CD4-positive, alpha-beta memory T cell (primary cell): ENCODE data around the gene ATIC. TPM values are rescaled to one million over a fixed set of nuclear protein-coding genes. Genes with fewer than 3 reads are reported as not detected.

Experiments
- CTCF ChIA-PET: fragments of 350-600 bp; sonication (Branson Sonifier 250); formaldehyde crosslinking; loops from one replicate; lab custom pipeline; 2021; ENCODE audit warnings: inconsistent platforms; ENCODE audit not compliant: partially characterized antibody; lab: Charles Lee
- POLR2A ChIA-PET: fragments of 350-600 bp; sonication (Branson Sonifier 250); formaldehyde crosslinking; loops from one replicate; lab custom pipeline; 2021; ENCODE audit not compliant: partially characterized antibody; lab: Charles Lee
- DNase-seq, 5 donors: peaks; one replicate each; pipeline versions ENCODE4 v3.0.0 to v3.0.0-alpha.2; 2020 to 2022; ENCODE audit warnings: mixed read lengths in 1 of 5
- H3K27ac ChIP-seq: one replicate; pipeline ENCODE4 v1.7.0; 2013; ENCODE audit warnings: low read depth, low read length
- H3K27me3 ChIP-seq: 2 replicates; pipeline ENCODE4 v1.7.0; 2013; ENCODE audit warnings: mild to moderate bottlenecking, low read length, moderate library complexity; ENCODE audit not compliant: insufficient read depth
- H3K36me3 ChIP-seq: 2 replicates; pipeline ENCODE4 v1.7.0; 2013; ENCODE audit warnings: mild to moderate bottlenecking, low read length, moderate library complexity; ENCODE audit not compliant: insufficient read depth
- H3K4me1 ChIP-seq: 2 replicates; pipeline ENCODE4 v1.7.0; 2013; ENCODE audit warnings: mild to moderate bottlenecking, low read length, moderate library complexity; ENCODE audit not compliant: insufficient read depth
- H3K4me3 ChIP-seq, 2 donors: one replicate each; pipeline ENCODE4 v1.7.0; 2013; ENCODE audit warnings: low read length in 2 of 2, mild to moderate bottlenecking in 1 of 2
- H3K9me3 ChIP-seq, 2 donors: one replicate each; pipeline ENCODE4 v1.7.0; 2013; ENCODE audit warnings: low read length in 2 of 2, control low read depth in 1 of 2; ENCODE audit not compliant: control insufficient read depth in 1 of 2
- H3K27ac Mint-ChIP-seq, 7 donors: one replicate each; pipeline ENCODE4 v1.8.0; 2020 to 2021; ENCODE audit warnings: mixed read lengths in 7 of 7, mild to moderate bottlenecking in 6 of 7, inconsistent platforms in 3 of 7, moderate library complexity in 3 of 7
- H3K27me3 Mint-ChIP-seq, 2 donors: one replicate each; pipeline ENCODE4 v1.8.0; 2020 to 2021; ENCODE audit warnings: mixed read lengths in 2 of 2
- H3K36me3 Mint-ChIP-seq, 2 donors: one replicate each; pipeline ENCODE4 v1.8.0; 2020 to 2021; ENCODE audit warnings: mixed read lengths in 2 of 2, inconsistent platforms in 1 of 2, mild to moderate bottlenecking in 1 of 2
- H3K4me1 Mint-ChIP-seq, 4 donors: one replicate each; pipeline ENCODE4 v1.8.0; 2020 to 2021; ENCODE audit warnings: mixed read lengths in 4 of 4, mild to moderate bottlenecking in 1 of 4
- H3K4me3 Mint-ChIP-seq, 8 donors: one replicate each; pipeline ENCODE4 v1.8.0; 2020 to 2021; ENCODE audit warnings: mixed read lengths in 8 of 8, mild to moderate bottlenecking in 7 of 8, moderate library complexity in 6 of 8, inconsistent platforms in 3 of 8
- H3K9me3 Mint-ChIP-seq, 8 donors: one replicate each; pipeline ENCODE4 v1.8.0; 2020 to 2021; ENCODE audit warnings: mixed read lengths in 8 of 8, mild to moderate bottlenecking in 5 of 8, inconsistent platforms in 3 of 8, moderate library complexity in 1 of 8
- intact Hi-C: fragments of 100-400 bp; cut with micrococcal nuclease; formaldehyde crosslinking; loops from one replicate; pipeline ENCODE4 v1.15.1; 2023
- polyA plus RNA-seq, 2 donors: library from polyadenylated mRNA; unstranded; fragments of 300-500 nt; fragmentation: Illumina TruSeq; gene quantifications; one replicate each; pipeline ENCODE4 v1.2.3, GENCODE V29; 2021
- total RNA-seq, 2 experiments: library from RNA; stranded (reverse); gene quantifications; one replicate each; pipeline ENCODE4 v1.2.3, GENCODE V29; 2021

Gene ATIC
- total RNA-seq: 10 to 100 TPM; 85.1 to 87.1 TPM
- 100 to 1,000 TPM; 162 to 187 TPM for polyA plus RNA-seq

GRCh38 chr2:215311625-215312396 lies at the start of gene ATIC:
ATIC (plus strand) TSS chr2:215312059; CDS start chr2:215312143, 84 bp downstream.
- H3K36me3 Mint-ChIP-seq: peaks cover 14 to 30% of the 10 kb centered on the region in 2 donors
- ChIA-PET POLR2A (interaction anchor here (0.8 to 1.6 kb wide), 8 partner anchors 9 to 1187 kb away, joined by 3 to 9 read pairs (median 4); partner anchors contain the start of gene RPL37A), CTCF (interaction anchor here (0.7 to 1.3 kb wide), 5 partner anchors 14 to 501 kb away, joined by 3 to 4 read pairs (median 3); no protein-coding TSS in a partner anchor)
- Histone ChIP-seq H3K4me3 (peak within 1 kb of the TSS; percentile 63 to 93), H3K27me3 (no peaks in the 10 kb centered on the region), H3K9me3 (no peaks in the 10 kb centered on the region), H3K27ac (peak within 1 kb of the TSS; percentile 75), H3K4me1 (peaks cover 25% of the 10 kb centered on the region), H3K36me3 (no peaks in the 10 kb centered on the region)
- peak within 1 kb of the TSS; percentile 89 to 97 (median 94) for H3K27ac Mint-ChIP-seq
- peak within 1 kb of the TSS; percentile 93 to 98 (median 96) for H3K4me3 Mint-ChIP-seq
- H3K9me3 Mint-ChIP-seq: no peaks in the 10 kb centered on the region
- intact Hi-C loops: loop anchor here (1.0 to 10.0 kb wide), 4 partner anchors 41 to 795 kb away; partner anchors contain the start of genes BARD1, MREG and XRCC5
- H3K27me3 Mint-ChIP-seq: no peaks in the 10 kb centered on the region
- DNase-seq: peak; percentile 84 to 90 (median 87)
- peaks cover 28 to 44% (median 39%) of the 10 kb centered on the region in 4 donors for H3K4me1 Mint-ChIP-seq

GRCh38 chr2:215262303-215262702 lies 49.6 kb upstream of the ATIC start:
- Histone ChIP-seq H3K4me1 (no peaks in the 10 kb centered on the region), H3K27me3 (no peaks in the 10 kb centered on the region), H3K9me3 (no peaks in the 10 kb centered on the region), H3K4me3 (no peak overlapping the region), H3K36me3 (no peaks in the 10 kb centered on the region), H3K27ac (no peak overlapping the region)
- no peak for DNase-seq
- H3K9me3 Mint-ChIP-seq: no peaks in the 10 kb centered on the region
- H3K36me3 Mint-ChIP-seq: no peaks in the 10 kb centered on the region
- CTCF ChIA-PET: interaction anchor here (2.7 kb wide), 1 partner anchor 8 kb away, joined by 14 read pairs; no protein-coding TSS in a partner anchor
- no peaks in the 10 kb centered on the region for H3K4me1 Mint-ChIP-seq
- peaks cover 0 to 3% of the 10 kb centered on the region in 2 donors for H3K27me3 Mint-ChIP-seq
- H3K27ac Mint-ChIP-seq: no peak overlapping the region
- no peak overlapping the region for H3K4me3 Mint-ChIP-seq
- intact Hi-C loops: no loop called here
- POLR2A ChIA-PET: no interaction called here

DNA sequence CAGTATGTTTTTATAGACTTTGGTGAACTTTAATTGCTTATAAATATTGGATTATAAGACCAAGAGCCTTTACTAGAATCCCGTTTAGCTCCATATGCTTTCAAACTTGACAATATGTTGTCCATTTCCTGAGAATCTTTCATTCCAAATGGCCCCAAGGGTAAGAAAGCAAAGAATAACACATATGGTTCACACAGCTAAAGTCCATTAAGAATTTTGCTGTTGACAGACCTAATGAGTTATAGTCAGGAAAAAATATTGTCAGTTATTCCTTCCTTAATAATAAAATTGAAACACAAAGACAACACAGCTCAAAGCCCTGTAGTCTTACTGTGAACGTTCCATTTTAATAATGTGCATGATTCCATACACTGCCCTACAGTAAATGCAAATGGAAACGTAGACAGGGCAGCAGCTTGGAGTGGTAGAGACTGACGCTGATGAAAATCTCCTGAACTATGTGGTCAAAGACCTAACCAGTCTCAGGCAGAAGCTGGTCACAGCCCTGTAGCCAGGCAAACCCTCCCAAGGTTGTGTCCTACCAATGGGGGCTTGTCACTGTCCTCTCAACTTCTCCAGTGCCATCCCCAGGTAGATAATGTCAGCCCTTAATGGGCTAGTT lies 49.0 kb upstream of the ATIC start:
- no peak overlapping the region for H3K4me3 Mint-ChIP-seq
- H3K27me3 ChIP-seq: no peaks in the 10 kb centered on the region

DNA sequence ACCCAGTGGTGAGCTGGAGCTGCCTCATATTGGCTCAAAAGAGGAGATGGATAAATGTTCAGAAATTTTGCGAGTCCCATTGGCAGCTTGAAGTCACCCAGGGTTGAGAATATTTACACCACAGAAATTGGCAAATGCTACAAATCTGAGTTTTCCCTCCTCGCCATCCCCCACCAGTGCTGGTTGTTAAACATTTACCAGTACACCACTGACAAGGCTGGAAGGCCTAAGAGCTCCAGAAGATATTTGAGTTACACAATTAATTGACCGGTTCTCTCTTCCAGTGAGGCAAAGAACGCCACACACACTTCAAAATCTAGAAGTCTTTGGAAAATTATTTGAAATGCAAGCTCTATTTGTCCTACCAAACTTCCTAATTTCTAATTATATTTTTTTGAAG lies 47.5 kb upstream of the ATIC start:
- no peak for DNase-seq
- no peaks in the 10 kb centered on the region for H3K4me1 ChIP-seq
- no peaks in the 10 kb centered on the region for H3K9me3 ChIP-seq
- ChIA-PET POLR2A (no interaction called here), CTCF (no interaction called here)
- Mint-ChIP-seq H3K36me3 (no peaks in the 10 kb centered on the region), H3K27ac (no peak overlapping the region), H3K4me1 (no peaks in the 10 kb centered on the region), H3K9me3 (no peaks in the 10 kb centered on the region), H3K27me3 (peaks cover 3% of the 10 kb centered on the region in 2 donors), H3K4me3 (no peak overlapping the region)
- no peak overlapping the region for H3K4me3 ChIP-seq
- H3K27me3 ChIP-seq: no peaks in the 10 kb centered on the region
- H3K36me3 ChIP-seq: no peaks in the 10 kb centered on the region
- intact Hi-C loops: no loop called here
- H3K27ac ChIP-seq: no peak overlapping the region

More for the DNA sequence above, 49.0 kb upstream of the ATIC start:
- Histone ChIP-seq H3K9me3 (no peaks in the 10 kb centered on the region), H3K4me3 (no peak overlapping the region), H3K4me1 (no peaks in the 10 kb centered on the region), H3K27ac (no peak overlapping the region), H3K36me3 (no peaks in the 10 kb centered on the region)
- no peak overlapping the region for H3K27ac Mint-ChIP-seq
- intact Hi-C loops: no loop called here
- no peak for DNase-seq
- CTCF ChIA-PET: no interaction called here
- POLR2A ChIA-PET: no interaction called here
- H3K27me3 Mint-ChIP-seq: peaks cover 3% of the 10 kb centered on the region in 2 donors
- H3K36me3 Mint-ChIP-seq: no peaks in the 10 kb centered on the region
- no peaks in the 10 kb centered on the region for H3K4me1 Mint-ChIP-seq
- H3K9me3 Mint-ChIP-seq: no peaks in the 10 kb centered on the region

- Mint-ChIP-seq H3K36me3 (no peaks in the 10 kb centered on the region), H3K27me3 (peaks cover 3 to 5% of the 10 kb centered on the region in 2 donors), H3K4me3 (no peak overlapping the region), H3K4me1 (peaks cover 0 to 2% (median under 1%) of the 10 kb centered on the region in 4 donors), H3K9me3 (no peaks in the 10 kb centered on the region), H3K27ac (no peak overlapping the region)
- Histone ChIP-seq H3K27me3 (no peaks in the 10 kb centered on the region), H3K4me1 (no peaks in the 10 kb centered on the region), H3K4me3 (no peak overlapping the region), H3K27ac (no peak overlapping the region), H3K36me3 (no peaks in the 10 kb centered on the region), H3K9me3 (no peaks in the 10 kb centered on the region)
- ChIA-PET CTCF (interaction anchor here (0.5 to 2.9 kb wide), 18 partner anchors 9 to 1986 kb away, joined by 3 to 14 read pairs (median 3); no protein-coding TSS in a partner anchor), POLR2A (interaction anchor here (0.7 kb wide), 1 partner anchor 440 kb away, joined by 3 read pairs; no protein-coding TSS in a partner anchor)
- intact Hi-C loops: loop anchor here (2.0 to 5.0 kb wide), 2 partner anchors 41 to 653 kb away; no protein-coding TSS in a partner anchor
- peak; percentile 43 to 52 (median 51) for DNase-seq
These were observed 42.3 kb upstream of the ATIC start for GRCh38 chr2:215269397-215270117.

GRCh38 chr2:215270118-215270451 lies 41.8 kb upstream of the ATIC start:
- no peaks in the 10 kb centered on the region for H3K4me1 ChIP-seq
- CTCF ChIA-PET: interaction anchor here (0.5 to 2.9 kb wide), 14 partner anchors 8 to 1987 kb away, joined by 3 to 14 read pairs (median 3); no protein-coding TSS in a partner anchor
- no peak overlapping the region for H3K4me3 Mint-ChIP-seq
- no peaks in the 10 kb centered on the region for H3K36me3 ChIP-seq
- POLR2A ChIA-PET: interaction anchor here (0.7 kb wide), 1 partner anchor 441 kb away, joined by 3 read pairs; no protein-coding TSS in a partner anchor
- H3K27me3 ChIP-seq: no peaks in the 10 kb centered on the region
- no peaks in the 10 kb centered on the region for H3K36me3 Mint-ChIP-seq
- peaks cover 3 to 5% of the 10 kb centered on the region in 2 donors for H3K27me3 Mint-ChIP-seq
- no peaks in the 10 kb centered on the region for H3K9me3 Mint-ChIP-seq
- H3K4me1 Mint-ChIP-seq: peaks cover 0 to 2% (median under 1%) of the 10 kb centered on the region in 4 donors
- intact Hi-C loops: loop anchor here (2.0 to 5.0 kb wide), 2 partner anchors 41 to 652 kb away; no protein-coding TSS in a partner anchor
- H3K27ac ChIP-seq: no peak overlapping the region
- H3K4me3 ChIP-seq: no peak overlapping the region
- DNase-seq: no peak
- H3K27ac Mint-ChIP-seq: no peak overlapping the region
- H3K9me3 ChIP-seq: no peaks in the 10 kb centered on the region
